GM12875 (cell line): Measurements from ENCODE around the gene MRPS12.
"Not testable (repeated sequence)": the region's sequence is repeated elsewhere in the genome, so short reads cannot be mapped to it uniquely, and the experiment has no call there.

Source experiments
- H3K4me3 ChIP-seq: one replicate; pipeline ENCODE4 v1.5.1; 2011; ENCODE audit warnings: low read depth, low read length, control low read depth
- TF ChIP-seq, protein P1 (sequence below): IDR thresholded peaks from 2 replicates; pipeline ENCODE4 v1.5.1; 2011; ENCODE audit warnings: low read depth, mild to moderate bottlenecking, control low read depth, inconsistent platforms, low read length, moderate library complexity, borderline replicate concordance; ENCODE audit not compliant: insufficient read depth

Gene MRPS12

GRCh38 chr19:38930776-38931520, at the start of gene MRPS12:
MRPS12 (plus strand) TSS chr19:38930944; CDS start chr19:38931295, 351 bp downstream.
- TF ChIP-seq, protein P1, sequence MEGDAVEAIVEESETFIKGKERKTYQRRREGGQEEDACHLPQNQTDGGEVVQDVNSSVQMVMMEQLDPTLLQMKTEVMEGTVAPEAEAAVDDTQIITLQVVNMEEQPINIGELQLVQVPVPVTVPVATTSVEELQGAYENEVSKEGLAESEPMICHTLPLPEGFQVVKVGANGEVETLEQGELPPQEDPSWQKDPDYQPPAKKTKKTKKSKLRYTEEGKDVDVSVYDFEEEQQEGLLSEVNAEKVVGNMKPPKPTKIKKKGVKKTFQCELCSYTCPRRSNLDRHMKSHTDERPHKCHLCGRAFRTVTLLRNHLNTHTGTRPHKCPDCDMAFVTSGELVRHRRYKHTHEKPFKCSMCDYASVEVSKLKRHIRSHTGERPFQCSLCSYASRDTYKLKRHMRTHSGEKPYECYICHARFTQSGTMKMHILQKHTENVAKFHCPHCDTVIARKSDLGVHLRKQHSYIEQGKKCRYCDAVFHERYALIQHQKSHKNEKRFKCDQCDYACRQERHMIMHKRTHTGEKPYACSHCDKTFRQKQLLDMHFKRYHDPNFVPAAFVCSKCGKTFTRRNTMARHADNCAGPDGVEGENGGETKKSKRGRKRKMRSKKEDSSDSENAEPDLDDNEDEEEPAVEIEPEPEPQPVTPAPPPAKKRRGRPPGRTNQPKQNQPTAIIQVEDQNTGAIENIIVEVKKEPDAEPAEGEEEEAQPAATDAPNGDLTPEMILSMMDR, result no peak
- peak within 1 kb of the TSS; percentile 67 for H3K4me3 ChIP-seq

GRCh38 chr19:38883286-38883685, 47.5 kb upstream of the MRPS12 start:
- H3K4me3 ChIP-seq, result no peak overlapping the region

DNA sequence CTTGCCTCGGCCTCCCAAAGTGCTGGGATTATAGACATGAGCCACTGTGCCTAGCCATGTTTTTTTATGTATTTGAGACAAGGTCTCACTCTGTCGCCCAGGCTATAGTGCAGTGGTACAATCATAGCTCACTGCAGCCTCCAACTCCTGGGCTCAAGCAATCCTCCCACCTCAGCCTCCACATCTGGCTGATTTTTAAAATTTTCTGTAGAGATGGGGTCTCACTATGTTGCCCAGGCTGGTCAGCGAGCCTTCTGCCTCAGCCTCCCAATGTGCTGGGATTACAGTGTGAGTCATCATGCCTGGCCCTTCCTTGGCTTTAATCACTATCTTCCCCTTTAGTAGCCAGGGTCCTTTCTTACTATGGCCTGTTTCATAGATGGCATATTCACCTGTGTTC, 46.1 kb upstream of the MRPS12 start:
- H3K4me3 ChIP-seq, result not testable (repeated sequence)

More at GRCh38 chr19:38883286-38883685, 47.5 kb upstream of the MRPS12 start:
- TF ChIP-seq, protein P1, result no peak

DNA sequence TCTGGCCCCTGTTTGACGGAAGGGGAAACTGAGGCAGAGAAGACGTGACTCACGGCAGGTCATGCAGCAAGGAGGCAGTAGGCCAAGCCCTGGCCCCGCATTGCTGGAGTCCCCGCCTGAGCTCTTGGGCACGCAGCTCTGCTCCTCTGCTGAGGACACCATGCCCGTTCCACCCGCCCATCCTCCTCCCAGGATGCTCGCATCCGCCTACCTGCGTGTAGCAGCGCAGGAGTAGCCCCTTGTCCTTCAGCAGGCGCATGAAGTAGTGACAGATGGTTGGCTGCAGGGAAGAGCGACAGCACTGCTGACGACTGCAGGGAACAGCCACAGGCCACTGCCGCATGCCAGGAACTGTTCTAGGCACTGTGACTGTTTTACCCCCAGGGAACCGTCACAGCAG, 41.9 kb upstream of the MRPS12 start:
- TF ChIP-seq, protein P1, result no peak
- no peak overlapping the region for H3K4me3 ChIP-seq

DNA sequence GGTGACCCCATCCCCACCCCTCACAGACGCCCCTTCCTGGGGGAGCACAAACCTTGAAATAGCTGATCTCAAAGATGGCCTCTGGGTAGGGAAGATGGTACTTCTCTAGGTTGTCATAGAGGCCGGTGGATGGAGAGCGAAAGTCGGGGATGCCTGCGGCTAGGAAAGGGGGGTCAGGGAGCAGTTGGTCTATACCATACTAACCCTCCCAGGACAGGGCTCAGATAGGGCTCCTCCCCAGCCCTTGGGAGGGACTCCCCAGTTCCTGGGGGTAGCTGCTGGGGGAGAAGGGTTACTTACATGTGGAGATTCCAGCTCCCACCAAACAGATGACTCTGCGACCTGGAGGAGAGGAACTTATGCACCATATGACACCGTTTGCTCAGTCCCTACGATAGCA, 40.9 kb upstream of the MRPS12 start:
- TF ChIP-seq, protein P1, result no peak
- no peak overlapping the region for H3K4me3 ChIP-seq

DNA sequence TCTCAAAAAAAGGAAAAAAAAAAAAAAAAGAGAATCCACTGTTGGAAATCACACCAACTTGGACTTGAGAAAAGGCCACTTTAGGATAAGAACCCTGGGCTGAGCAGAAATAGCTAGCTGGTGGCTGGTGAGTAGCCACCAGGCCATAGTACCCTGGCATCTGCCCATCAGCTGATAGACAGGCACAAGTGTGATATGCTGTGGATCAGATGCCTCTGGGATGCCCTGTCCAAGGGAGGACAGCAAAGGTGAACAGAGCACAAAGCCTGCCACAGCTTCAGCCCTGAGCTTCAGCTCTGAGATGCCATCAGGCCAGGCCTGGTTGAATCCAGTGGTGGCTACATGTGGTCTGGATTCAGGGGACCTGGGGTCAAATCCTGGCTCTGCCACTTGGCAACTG, 40.1 kb upstream of the MRPS12 start:
- TF ChIP-seq, protein P1, result no peak
- no peak overlapping the region for H3K4me3 ChIP-seq

DNA sequence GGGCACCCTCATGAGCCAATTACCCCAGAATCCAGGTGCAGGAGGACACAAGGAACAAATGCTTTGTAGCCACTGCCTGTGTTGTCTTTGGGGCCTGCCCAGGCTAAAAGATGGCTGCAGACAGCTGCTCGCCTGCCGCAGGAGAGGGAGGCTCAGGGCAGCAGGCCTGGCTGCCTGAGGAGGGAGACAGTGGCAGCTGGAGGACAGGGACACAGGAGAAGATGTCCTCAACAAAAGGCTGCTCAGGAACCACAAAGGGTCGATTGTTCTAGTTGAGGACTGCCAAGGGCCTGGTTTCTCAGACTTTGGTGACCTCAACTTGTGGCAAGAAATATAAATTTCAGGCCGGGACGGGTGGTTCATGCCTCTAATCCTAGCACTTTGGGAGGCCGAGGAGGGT, 39.0 kb upstream of the MRPS12 start:
- TF ChIP-seq, protein P1, result no peak
- H3K4me3 ChIP-seq, result no peak overlapping the region

DNA sequence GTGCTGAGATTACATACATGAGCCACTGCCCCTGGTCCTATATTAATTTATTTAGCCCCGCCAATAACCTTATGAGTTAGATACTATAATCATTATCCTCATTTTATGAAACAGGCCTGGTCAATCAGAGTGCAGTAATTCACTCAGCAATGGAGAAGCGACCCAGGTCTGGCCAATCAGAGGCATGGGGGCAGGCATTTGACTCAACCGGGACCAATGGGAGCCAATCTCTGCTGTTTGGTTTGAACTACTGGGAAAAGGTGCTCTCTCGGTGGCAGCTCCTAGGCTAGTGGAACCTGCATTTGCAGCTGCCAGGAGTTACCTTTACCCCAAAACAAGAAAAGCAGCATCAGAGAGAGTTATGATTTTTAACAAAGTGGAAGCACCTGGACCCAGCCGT, 37.9 kb upstream of the MRPS12 start:
- TF ChIP-seq, protein P1, result no peak
- H3K4me3 ChIP-seq, result no peak overlapping the region
